Measurements from ENCODE around the gene RBFOX2. TPM values are rescaled to one million over a fixed set of nuclear protein-coding genes. Genes with fewer than 3 reads are reported as not detected.
"Not testable (repeated sequence)": the region's sequence is repeated elsewhere in the genome, so short reads cannot be mapped to it uniquely, and the experiment has no call there.

RBFOX2 gene
- total and polyA plus RNA-seq, 4 donors = 139 to 178 (median 153) TPM

- H3K27ac ChIP-seq (ENCODE audit: low read depth, low read length) = no peak overlapping the region
- no peaks in the 10 kb centered on the region for H3K36me3 ChIP-seq (ENCODE audit: control insufficient read depth, insufficient read depth, low read length)
- H3K9me3 ChIP-seq (ENCODE audit: control insufficient read depth, insufficient read depth, low read length) = no peaks in the 10 kb centered on the region
- H3K4me3 ChIP-seq (ENCODE audit: low read depth, low read length) = no peak overlapping the region
- WGBS (ENCODE audit: insufficient coverage) = 80% methylated on average over 4 of the region's 4 CpGs
- DNase-seq (ENCODE audit: low read depth in 4 of 6, low spot score in 6 of 6) = no peak
- no peaks in the 10 kb centered on the region for H3K4me1 ChIP-seq (ENCODE audit: control insufficient read depth, insufficient read depth, low read length)
- H3K27me3 ChIP-seq (ENCODE audit: control insufficient read depth, insufficient read depth, low read length) = no peaks in the 10 kb centered on the region
These were observed 317.3 kb downstream of the RBFOX2 start for GRCh38 chr22:35711336-35711735.

DNA sequence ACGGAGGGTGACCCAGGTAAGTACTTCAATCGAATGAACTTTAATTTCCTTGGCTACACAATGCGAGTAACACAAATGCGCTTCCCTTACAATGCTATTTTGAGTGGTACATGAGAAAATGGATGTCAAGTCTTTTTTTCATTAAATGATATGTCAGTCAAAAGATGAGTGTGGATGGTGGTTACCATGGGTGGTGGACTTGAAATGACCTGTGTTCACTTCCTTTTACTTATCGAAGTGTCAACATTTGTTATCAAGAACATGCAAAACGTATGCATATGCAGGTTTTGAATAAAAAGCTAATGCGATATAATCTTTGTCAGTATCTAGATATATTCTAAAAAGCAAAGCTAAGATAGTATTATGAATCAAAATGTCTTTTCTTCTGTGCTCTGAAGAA, 319.7 kb downstream of the RBFOX2 start:
- H3K36me3 ChIP-seq (ENCODE audit: control insufficient read depth, insufficient read depth, low read length) = no peaks in the 10 kb centered on the region
- H3K4me3 ChIP-seq (ENCODE audit: low read depth, low read length) = no peak overlapping the region
- H3K4me1 ChIP-seq (ENCODE audit: control insufficient read depth, insufficient read depth, low read length) = no peaks in the 10 kb centered on the region
- no peaks in the 10 kb centered on the region for H3K27me3 ChIP-seq (ENCODE audit: control insufficient read depth, insufficient read depth, low read length)
- H3K27ac ChIP-seq (ENCODE audit: low read depth, low read length) = no peak overlapping the region
- DNase-seq (ENCODE audit: low read depth in 4 of 6, low spot score in 6 of 6) = no peak
- H3K9me3 ChIP-seq (ENCODE audit: control insufficient read depth, insufficient read depth, low read length) = no peaks in the 10 kb centered on the region
- 100% methylated on average over 4 of the region's 7 CpGs for WGBS (ENCODE audit: insufficient coverage)

DNA sequence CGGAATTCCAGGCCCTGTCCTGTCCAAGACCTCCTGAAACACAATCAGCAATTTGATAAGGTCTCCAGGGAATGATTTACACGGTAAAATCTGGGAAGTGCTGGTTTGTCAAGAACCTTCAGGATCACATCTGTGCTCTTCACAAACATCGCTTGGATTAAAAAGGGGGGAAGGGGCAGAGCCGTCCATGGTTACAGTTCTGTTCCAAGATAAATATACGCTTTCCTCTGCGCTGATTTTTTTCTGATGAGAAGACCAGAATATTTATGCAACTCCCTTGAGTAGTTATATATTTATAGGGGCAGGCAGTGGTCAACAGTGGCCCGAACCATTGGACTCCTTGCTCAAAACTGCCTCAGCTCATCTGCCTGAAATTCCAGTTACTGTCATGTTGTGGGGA, 320.2 kb downstream of the RBFOX2 start:
- Histone ChIP-seq H3K36me3 (ENCODE audit: control insufficient read depth, insufficient read depth, low read length) (no peaks in the 10 kb centered on the region), H3K4me3 (ENCODE audit: low read depth, low read length) (no peak overlapping the region), H3K9me3 (ENCODE audit: control insufficient read depth, insufficient read depth, low read length) (no peaks in the 10 kb centered on the region), H3K4me1 (ENCODE audit: control insufficient read depth, insufficient read depth, low read length) (no peaks in the 10 kb centered on the region), H3K27me3 (ENCODE audit: control insufficient read depth, insufficient read depth, low read length) (no peaks in the 10 kb centered on the region), H3K27ac (ENCODE audit: low read depth, low read length) (no peak overlapping the region)
- DNase-seq (ENCODE audit: low read depth in 4 of 6, low spot score in 6 of 6) = no peak
- WGBS (ENCODE audit: insufficient coverage) = 83% methylated on average over 4 of the region's 7 CpGs

GRCh38 chr22:35705141-35705540, 323.5 kb downstream of the RBFOX2 start:
- Histone ChIP-seq H3K4me3 (ENCODE audit: low read depth, low read length) (no peak overlapping the region), H3K4me1 (ENCODE audit: control insufficient read depth, insufficient read depth, low read length) (no peaks in the 10 kb centered on the region), H3K27ac (ENCODE audit: low read depth, low read length) (no peak overlapping the region), H3K9me3 (ENCODE audit: control insufficient read depth, insufficient read depth, low read length) (no peaks in the 10 kb centered on the region), H3K36me3 (ENCODE audit: control insufficient read depth, insufficient read depth, low read length) (no peaks in the 10 kb centered on the region), H3K27me3 (ENCODE audit: control insufficient read depth, insufficient read depth, low read length) (no peaks in the 10 kb centered on the region)
- 94% methylated on average over 3 of the region's 3 CpGs for WGBS (ENCODE audit: insufficient coverage)
- DNase-seq (ENCODE audit: low read depth in 4 of 6, low spot score in 6 of 6) = no peak

- Histone ChIP-seq H3K9me3 (ENCODE audit: control insufficient read depth, insufficient read depth, low read length) (no peaks in the 10 kb centered on the region), H3K4me3 (ENCODE audit: low read depth, low read length) (no peak overlapping the region), H3K27me3 (ENCODE audit: control insufficient read depth, insufficient read depth, low read length) (no peaks in the 10 kb centered on the region), H3K27ac (ENCODE audit: low read depth, low read length) (no peak overlapping the region), H3K36me3 (ENCODE audit: control insufficient read depth, insufficient read depth, low read length) (no peaks in the 10 kb centered on the region), H3K4me1 (ENCODE audit: control insufficient read depth, insufficient read depth, low read length) (no peaks in the 10 kb centered on the region)
- no peak for DNase-seq (ENCODE audit: low read depth in 4 of 6, low spot score in 6 of 6)
- 91% methylated on average over 6 of the region's 7 CpGs for WGBS (ENCODE audit: insufficient coverage)
These were observed 324.6 kb downstream of the RBFOX2 start for GRCh38 chr22:35703861-35704584.

GRCh38 chr22:35699852-35700251, 328.8 kb downstream of the RBFOX2 start:
- not testable (repeated sequence) for H3K4me1 ChIP-seq (ENCODE audit: control insufficient read depth, insufficient read depth, low read length); H3K36me3 ChIP-seq (ENCODE audit: control insufficient read depth, insufficient read depth, low read length); H3K27ac ChIP-seq (ENCODE audit: low read depth, low read length); H3K9me3 ChIP-seq (ENCODE audit: control insufficient read depth, insufficient read depth, low read length); H3K4me3 ChIP-seq (ENCODE audit: low read depth, low read length); DNase-seq (ENCODE audit: low read depth in 4 of 6, low spot score in 6 of 6); H3K27me3 ChIP-seq (ENCODE audit: control insufficient read depth, insufficient read depth, low read length)
- WGBS (ENCODE audit: insufficient coverage) = no CpG with 5 or more reads among the region's 6 CpGs

GRCh38 chr22:35697142-35697541, 331.5 kb downstream of the RBFOX2 start:
- Histone ChIP-seq H3K27me3 (ENCODE audit: control insufficient read depth, insufficient read depth, low read length) (no peaks in the 10 kb centered on the region), H3K4me3 (ENCODE audit: low read depth, low read length) (no peak overlapping the region), H3K27ac (ENCODE audit: low read depth, low read length) (no peak overlapping the region), H3K9me3 (ENCODE audit: control insufficient read depth, insufficient read depth, low read length) (no peaks in the 10 kb centered on the region), H3K36me3 (ENCODE audit: control insufficient read depth, insufficient read depth, low read length) (no peaks in the 10 kb centered on the region), H3K4me1 (ENCODE audit: control insufficient read depth, insufficient read depth, low read length) (no peaks in the 10 kb centered on the region)
- no peak for DNase-seq (ENCODE audit: low read depth in 4 of 6, low spot score in 6 of 6)
- WGBS (ENCODE audit: insufficient coverage) = 87% methylated on average over 4 of the region's 14 CpGs

- Histone ChIP-seq H3K27me3 (ENCODE audit: control insufficient read depth, insufficient read depth, low read length) (no peaks in the 10 kb centered on the region), H3K9me3 (ENCODE audit: control insufficient read depth, insufficient read depth, low read length) (no peaks in the 10 kb centered on the region), H3K36me3 (ENCODE audit: control insufficient read depth, insufficient read depth, low read length) (no peaks in the 10 kb centered on the region), H3K4me3 (ENCODE audit: low read depth, low read length) (no peak overlapping the region), H3K4me1 (ENCODE audit: control insufficient read depth, insufficient read depth, low read length) (no peaks in the 10 kb centered on the region), H3K27ac (ENCODE audit: low read depth, low read length) (no peak overlapping the region)
- 80% methylated on average over 9 of the region's 13 CpGs for WGBS (ENCODE audit: insufficient coverage)
- no peak for DNase-seq (ENCODE audit: low read depth in 4 of 6, low spot score in 6 of 6)
These were observed 333.4 kb downstream of the RBFOX2 start for GRCh38 chr22:35695202-35695601.

DNA sequence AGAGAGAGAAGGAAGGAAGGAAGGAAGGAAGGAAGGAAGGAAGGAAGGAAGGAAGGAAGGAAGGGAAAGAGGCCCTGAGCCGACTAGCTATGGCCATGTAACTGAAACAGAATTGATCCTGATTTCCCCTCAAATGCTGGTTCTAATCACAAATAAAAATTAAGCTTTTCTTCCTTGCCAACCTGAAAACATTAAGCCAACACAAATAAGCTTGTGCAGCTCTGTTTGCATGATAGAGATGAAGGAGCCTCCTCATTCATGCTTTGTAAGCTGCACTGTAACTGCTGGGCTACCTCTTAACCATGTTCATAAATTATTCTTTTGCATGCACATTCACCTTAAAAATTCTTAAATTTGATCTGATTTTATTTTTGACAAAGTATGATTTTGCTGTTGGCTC, 338.6 kb downstream of the RBFOX2 start:
- DNase-seq (ENCODE audit: low read depth in 4 of 6, low spot score in 6 of 6) = no peak
- no CpG with 5 or more reads among the region's 1 CpG for WGBS (ENCODE audit: insufficient coverage)

DNA sequence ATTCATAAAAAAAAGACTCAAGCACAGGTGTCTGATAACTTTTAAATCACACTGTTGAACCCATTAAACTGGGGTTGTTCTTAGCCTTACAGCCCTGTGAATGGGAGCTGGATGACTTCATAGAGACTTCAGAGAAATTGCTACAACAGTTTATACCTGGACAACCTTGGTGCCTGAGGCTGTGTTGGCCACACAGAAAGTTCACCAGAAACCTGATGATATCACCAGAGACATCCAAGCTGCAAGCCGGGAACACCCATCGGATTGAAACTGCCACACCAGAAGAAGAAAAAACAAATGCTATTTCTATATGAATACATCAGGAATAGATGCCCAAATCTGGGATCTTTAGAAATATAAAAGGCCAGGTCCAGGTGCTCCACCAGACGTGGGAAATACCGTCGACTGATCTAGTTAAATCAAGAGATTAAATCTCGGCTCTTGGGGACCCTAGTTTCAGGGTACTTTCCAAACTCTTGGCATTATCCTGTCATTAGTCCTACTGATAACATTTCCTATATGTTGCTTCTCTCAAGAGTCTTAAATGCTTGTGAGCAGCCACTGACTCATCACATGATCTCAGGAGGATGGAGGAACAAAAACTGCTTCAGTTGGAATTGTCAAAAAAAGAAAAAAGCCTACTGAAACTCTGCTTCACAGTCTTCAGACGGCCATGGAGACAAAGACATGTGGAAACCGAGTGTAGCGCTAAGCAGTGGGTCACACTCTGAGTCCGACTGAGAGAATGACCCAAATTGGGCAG, 339.5 kb downstream of the RBFOX2 start:
- no peaks in the 10 kb centered on the region for H3K36me3 ChIP-seq (ENCODE audit: control insufficient read depth, insufficient read depth, low read length)
- no peaks in the 10 kb centered on the region for H3K27me3 ChIP-seq (ENCODE audit: control insufficient read depth, insufficient read depth, low read length)
- WGBS (ENCODE audit: insufficient coverage) = 78% methylated on average over 9 of the region's 10 CpGs
- no peak overlapping the region for H3K4me3 ChIP-seq (ENCODE audit: low read depth, low read length)
- H3K9me3 ChIP-seq (ENCODE audit: control insufficient read depth, insufficient read depth, low read length) = no peaks in the 10 kb centered on the region
- DNase-seq (ENCODE audit: low read depth in 4 of 6, low spot score in 6 of 6) = no peak
- no peaks in the 10 kb centered on the region for H3K4me1 ChIP-seq (ENCODE audit: control insufficient read depth, insufficient read depth, low read length)
- no peak overlapping the region for H3K27ac ChIP-seq (ENCODE audit: low read depth, low read length)

More for the DNA sequence above, 338.6 kb downstream of the RBFOX2 start:
- Histone ChIP-seq H3K9me3 (ENCODE audit: control insufficient read depth, insufficient read depth, low read length) (no peaks in the 10 kb centered on the region), H3K4me3 (ENCODE audit: low read depth, low read length) (no peak overlapping the region), H3K36me3 (ENCODE audit: control insufficient read depth, insufficient read depth, low read length) (no peaks in the 10 kb centered on the region), H3K4me1 (ENCODE audit: control insufficient read depth, insufficient read depth, low read length) (no peaks in the 10 kb centered on the region), H3K27ac (ENCODE audit: low read depth, low read length) (no peak overlapping the region), H3K27me3 (ENCODE audit: control insufficient read depth, insufficient read depth, low read length) (no peaks in the 10 kb centered on the region)
